Esophagus squamous epithelium (tissue), 4 donors: ENCODE results near the gene TTC28.

ENCODE experiments used
- CTCF ChIP-seq, 6 experiments: fragments of 450-650 bp in 4 of 6; fragments of 200-600 bp in 2 of 6; sonication (generic) in 2 of 6; IDR thresholded peaks; one replicate each; pipeline ENCODE4 v1.5.1; 2016 to 2019; ENCODE audit warnings: antibody characterized with exemption in 6 of 6, mild to moderate bottlenecking in 4 of 6, moderate library complexity in 4 of 6
- POLR2A ChIP-seq, 4 donors: fragments of 450-650 bp; IDR thresholded peaks; one replicate each; pipeline ENCODE4 v1.6.1; 2017; ENCODE audit warnings: antibody characterized with exemption in 4 of 4, mild to moderate bottlenecking in 4 of 4, moderate library complexity in 3 of 4

GRCh38 chr22:28414913-28415312, 264.7 kb downstream of the TTC28 start:
- TF ChIP-seq CTCF (IDR thresholded peaks at IDR 0.05) (no peak), POLR2A (IDR thresholded peaks at IDR 0.05) (no peak)
